ENCODE data around the gene C2orf42. TPM values are rescaled to one million over a fixed set of nuclear protein-coding genes. Genes with fewer than 3 reads are reported as not detected.
"Not testable (repeated sequence)": the region's sequence is repeated elsewhere in the genome, so short reads cannot be mapped to it uniquely, and the experiment has no call there.

Gene C2orf42
- total RNA-seq, 1 donor from 2014 or later = 9.5 TPM

DNA sequence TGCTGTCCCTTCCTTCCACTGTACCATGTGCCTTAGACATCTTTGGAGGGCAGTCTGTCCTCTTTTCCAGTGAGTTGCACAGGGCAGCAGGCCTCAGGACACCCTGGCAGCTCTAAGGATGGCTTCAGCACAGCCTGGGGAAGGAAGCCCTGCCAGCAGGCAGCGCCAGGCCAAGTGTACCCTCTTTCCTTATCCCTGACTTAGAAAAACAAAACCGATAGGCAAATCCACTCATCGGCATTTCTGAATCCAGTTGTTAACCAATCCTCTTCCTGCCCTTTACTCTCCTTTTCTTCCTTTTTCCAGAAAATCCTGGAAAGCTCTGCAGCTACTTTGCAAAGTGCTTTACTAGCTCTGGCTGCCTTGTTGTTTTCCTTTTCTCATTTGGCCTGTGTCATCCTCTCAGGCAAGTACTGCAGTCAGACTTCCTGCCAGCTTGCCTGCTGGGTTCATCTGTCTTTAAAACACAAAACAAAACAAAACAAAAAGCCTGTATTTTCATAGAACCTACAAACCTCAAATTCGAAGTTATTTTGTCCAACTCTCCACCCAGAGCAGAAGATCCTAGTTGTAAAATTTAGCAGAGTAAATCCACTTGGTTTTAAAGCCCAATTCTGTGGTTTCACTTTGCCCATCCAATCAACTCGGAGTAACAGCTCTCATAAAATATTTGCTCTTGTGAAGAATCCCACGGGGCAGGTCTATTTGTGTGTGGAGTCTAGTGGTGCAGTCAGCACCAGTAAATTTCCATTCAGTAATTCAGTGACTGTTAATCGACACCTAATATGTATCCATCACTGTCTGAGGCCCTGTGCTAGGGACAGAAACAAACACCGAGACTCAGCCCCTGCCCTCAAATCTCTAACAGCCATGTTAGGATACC, 58.3 kb downstream of the C2orf42 start:
- DNase-seq (ENCODE audit: low spot score in 2 of 2) = no peak
- Histone ChIP-seq H3K36me3 (no peaks in the 10 kb centered on the region), H3K27ac (peak overlapping the region; percentile 90 to 93), H3K27me3 (no peaks in the 10 kb centered on the region), H3K9me3 (no peaks in the 10 kb centered on the region), H3K4me3 (peak overlapping the region; percentile 31 to 47), H3K4me1 (peaks cover 12 to 34% of the 10 kb centered on the region in 2 donors)
- intact Hi-C loops (cut with DNase I) = loop anchor here (2.0 kb wide), 1 partner anchor 46 kb away; the partner anchor contains the start of gene PCBP1
- TF ChIP-seq, protein P1, sequence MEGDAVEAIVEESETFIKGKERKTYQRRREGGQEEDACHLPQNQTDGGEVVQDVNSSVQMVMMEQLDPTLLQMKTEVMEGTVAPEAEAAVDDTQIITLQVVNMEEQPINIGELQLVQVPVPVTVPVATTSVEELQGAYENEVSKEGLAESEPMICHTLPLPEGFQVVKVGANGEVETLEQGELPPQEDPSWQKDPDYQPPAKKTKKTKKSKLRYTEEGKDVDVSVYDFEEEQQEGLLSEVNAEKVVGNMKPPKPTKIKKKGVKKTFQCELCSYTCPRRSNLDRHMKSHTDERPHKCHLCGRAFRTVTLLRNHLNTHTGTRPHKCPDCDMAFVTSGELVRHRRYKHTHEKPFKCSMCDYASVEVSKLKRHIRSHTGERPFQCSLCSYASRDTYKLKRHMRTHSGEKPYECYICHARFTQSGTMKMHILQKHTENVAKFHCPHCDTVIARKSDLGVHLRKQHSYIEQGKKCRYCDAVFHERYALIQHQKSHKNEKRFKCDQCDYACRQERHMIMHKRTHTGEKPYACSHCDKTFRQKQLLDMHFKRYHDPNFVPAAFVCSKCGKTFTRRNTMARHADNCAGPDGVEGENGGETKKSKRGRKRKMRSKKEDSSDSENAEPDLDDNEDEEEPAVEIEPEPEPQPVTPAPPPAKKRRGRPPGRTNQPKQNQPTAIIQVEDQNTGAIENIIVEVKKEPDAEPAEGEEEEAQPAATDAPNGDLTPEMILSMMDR (IDR thresholded peaks at IDR 0.05) = no peak

DNA sequence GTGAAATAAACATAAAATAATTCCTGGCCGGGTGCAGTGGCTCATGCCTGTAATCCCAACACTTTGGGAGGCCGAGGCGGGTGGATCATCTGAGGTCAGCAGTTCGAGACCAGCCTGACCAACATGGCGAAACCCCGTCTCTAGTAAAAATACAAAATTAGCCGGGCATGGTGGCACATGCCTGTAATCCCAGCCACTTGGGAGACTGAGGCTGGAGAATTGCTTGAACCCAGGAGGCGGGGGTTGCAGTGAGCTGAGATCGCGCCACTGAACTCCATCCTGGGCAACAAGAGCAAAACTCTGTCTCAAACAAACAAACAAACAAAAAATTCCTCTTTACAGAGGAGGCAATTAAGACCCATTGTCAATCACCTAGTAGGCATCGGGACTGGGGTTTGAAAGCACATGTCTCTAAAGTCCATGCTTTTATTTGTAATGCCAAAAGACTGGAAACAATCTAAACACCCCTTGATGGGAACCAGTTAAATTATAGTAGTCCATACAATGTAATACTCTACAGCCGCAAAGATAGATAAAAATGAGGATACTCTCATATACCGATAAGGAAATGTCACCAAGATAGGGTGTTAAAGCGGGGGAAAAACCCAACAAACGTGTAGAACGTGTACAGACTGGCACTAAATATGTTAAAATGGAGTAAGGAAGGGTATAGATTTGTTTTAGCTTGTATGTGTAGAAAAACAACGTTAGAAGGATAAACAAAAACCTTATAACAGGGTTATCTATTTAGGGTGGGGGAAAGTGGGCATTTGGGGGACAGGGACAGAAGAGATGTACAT, 59.3 kb downstream of the C2orf42 start:
- DNase-seq (ENCODE audit: low spot score in 2 of 2); H3K27me3 ChIP-seq; H3K9me3 ChIP-seq; H3K36me3 ChIP-seq: not testable (repeated sequence)
- H3K4me1 ChIP-seq = peaks cover 12 to 32% of the 10 kb centered on the region in 2 donors
- intact Hi-C loops (cut with DNase I) = loop anchor here (2.0 kb wide), 1 partner anchor 45 kb away; the partner anchor contains the start of gene PCBP1
- peak overlapping the region; percentile 90 to 93 for H3K27ac ChIP-seq
- H3K4me3 ChIP-seq = peak overlapping the region; percentile 31 to 47

DNA sequence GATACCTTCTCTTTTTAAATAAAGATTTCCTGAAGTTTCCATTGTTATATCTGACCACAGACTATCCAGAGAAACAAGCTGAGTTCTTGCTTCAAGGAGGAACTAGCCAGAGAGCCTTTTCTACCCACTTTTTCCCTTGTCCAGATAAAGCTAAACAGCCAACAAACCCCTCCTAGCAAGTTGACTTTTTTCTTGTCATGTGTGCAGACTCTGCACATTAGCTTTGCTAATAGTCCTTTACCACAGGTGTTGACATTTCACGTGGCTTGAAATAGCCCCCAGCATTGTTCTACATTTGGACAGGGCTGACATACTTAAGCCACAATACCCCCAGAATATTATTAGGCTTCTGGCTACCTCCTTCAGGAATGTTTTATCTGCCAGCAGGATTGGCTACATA, 62.8 kb downstream of the C2orf42 start:
- intact Hi-C loops (cut with DNase I) = no loop called here
- TF ChIP-seq, protein P1 (IDR thresholded peaks at IDR 0.05) = no peak
- Histone ChIP-seq H3K9me3 (no peaks in the 10 kb centered on the region), H3K27me3 (no peaks in the 10 kb centered on the region), H3K36me3 (no peaks in the 10 kb centered on the region), H3K4me1 (peaks cover 10 to 27% of the 10 kb centered on the region in 2 donors), H3K4me3 (no peak overlapping the region), H3K27ac (peak overlapping the region in 1 of 2 donors; percentile 15)
- DNase-seq (ENCODE audit: low spot score in 2 of 2) = no peak

DNA sequence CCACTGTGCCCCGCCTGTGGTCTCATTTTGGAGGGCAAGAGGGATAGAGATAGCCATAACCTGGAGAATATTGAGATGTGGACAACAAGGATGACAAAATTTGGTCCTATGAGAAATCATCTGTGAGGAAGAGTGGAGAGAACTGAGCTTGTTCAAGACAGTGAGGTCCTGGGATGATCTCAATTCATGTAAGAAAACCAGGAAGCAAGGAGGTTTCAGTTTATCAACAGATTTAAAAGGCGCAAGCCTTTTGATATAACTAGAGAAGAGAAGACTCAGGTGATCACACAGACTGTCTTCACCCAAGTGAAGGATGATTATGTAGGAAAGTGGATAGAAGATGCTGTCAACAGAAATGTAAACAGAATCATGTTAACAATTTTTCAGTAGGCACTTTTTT, 64.4 kb downstream of the C2orf42 start:
- peaks cover under 1 to 15% of the 10 kb centered on the region in 2 donors for H3K4me1 ChIP-seq
- intact Hi-C loops (cut with DNase I) = no loop called here
- H3K9me3 ChIP-seq = no peaks in the 10 kb centered on the region
- H3K27me3 ChIP-seq = no peaks in the 10 kb centered on the region
- TF ChIP-seq, protein P1 (IDR thresholded peaks at IDR 0.05) = no peak
- no peak for DNase-seq (ENCODE audit: low spot score in 2 of 2)
- no peak overlapping the region for H3K4me3 ChIP-seq
- no peaks in the 10 kb centered on the region for H3K36me3 ChIP-seq
- no peak overlapping the region for H3K27ac ChIP-seq

DNA sequence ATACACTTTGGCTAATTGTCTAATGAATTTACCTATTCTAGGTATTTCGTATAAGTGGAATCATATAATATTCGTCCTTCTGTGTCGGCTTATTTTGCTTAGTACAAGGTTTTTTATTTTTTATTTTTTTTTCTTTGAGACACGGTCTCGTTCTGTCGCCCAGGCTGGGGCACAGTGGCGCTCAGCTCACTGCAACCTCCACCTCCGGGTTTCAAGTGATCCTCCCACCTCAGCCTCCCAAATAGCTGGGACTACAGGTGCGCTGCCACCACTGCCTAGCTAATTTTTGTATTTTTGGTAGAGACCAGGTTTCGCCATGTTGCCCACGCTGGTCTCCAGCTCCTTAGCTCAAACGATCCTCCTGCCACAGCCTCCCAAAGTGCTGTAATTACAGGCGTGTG, 65.3 kb downstream of the C2orf42 start:
- intact Hi-C loops (cut with DNase I) = no loop called here
- Histone ChIP-seq H3K4me1 (peaks cover 0 to 12% of the 10 kb centered on the region in 2 donors), H3K4me3 (peak overlapping the region; percentile 66 to 67), H3K9me3 (no peaks in the 10 kb centered on the region), H3K36me3 (no peaks in the 10 kb centered on the region), H3K27ac (peak overlapping the region; percentile 96 to 99), H3K27me3 (no peaks in the 10 kb centered on the region)
- TF ChIP-seq, protein P1 (IDR thresholded peaks at IDR 0.05) = no peak
- DNase-seq (ENCODE audit: low spot score in 2 of 2) = no peak
